HFF-Myc (cell line): ENCODE results near the gene LPCAT1.

Source experiments
- DNase-seq: peaks from one replicate; pipeline ENCODE4 v3.0.0-alpha.2; 2011; ENCODE audit warnings: low read depth; ENCODE audit errors: extremely low read depth
- H3K4me3 ChIP-seq: replicated peaks from 2 replicates; pipeline ENCODE4 v1.5.1; 2011; ENCODE audit warnings: low read depth, mild to moderate bottlenecking, control low read depth, low read length
- TF ChIP-seq, protein P1 (sequence below): IDR thresholded peaks from 2 replicates; pipeline ENCODE4 v1.5.1; 2012; ENCODE audit warnings: mild to moderate bottlenecking, low read depth, low read length, control low read depth; ENCODE audit errors: missing control alignments

Gene LPCAT1

DNA sequence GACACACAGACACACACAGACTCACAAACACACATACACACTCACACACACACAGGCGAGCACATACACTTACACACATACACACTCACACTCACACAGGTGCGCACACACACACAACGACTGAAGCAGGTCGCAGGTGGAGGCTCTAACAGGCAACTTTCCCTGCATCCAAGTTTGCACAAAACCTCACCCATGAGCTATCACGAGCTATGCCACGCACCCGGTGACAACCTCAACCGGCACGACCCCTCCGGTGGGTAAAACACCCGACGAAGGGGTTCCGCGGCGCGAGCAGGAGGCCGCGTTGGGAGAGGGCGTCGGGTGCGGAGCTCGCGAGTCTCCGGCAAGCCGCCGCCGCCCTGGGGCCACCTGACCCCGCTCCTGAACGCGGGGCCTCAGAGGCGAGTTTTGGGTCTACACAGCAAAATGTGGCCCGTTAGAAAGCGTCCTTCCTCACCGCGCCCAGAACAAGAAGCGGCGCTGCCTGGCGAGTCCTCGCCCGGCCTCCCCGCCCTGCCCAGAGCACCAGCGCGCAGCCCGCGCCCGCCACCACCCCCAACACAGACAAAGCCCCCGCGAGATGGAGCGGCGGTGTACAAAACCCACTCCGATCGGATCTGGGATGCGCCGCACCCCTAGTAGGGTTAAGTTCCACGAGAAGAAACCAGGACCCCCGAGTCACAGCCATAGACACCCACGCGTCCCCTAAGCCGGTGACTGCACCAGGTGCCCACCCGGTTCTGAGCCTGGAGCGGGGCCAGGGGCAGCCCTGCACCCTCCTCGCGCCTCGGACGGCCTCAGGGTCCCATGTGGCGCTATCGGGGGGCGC, 79.2 kb downstream of the LPCAT1 start:
- DNase-seq, result no peak
- no peak overlapping the region for H3K4me3 ChIP-seq
- TF ChIP-seq, protein P1, sequence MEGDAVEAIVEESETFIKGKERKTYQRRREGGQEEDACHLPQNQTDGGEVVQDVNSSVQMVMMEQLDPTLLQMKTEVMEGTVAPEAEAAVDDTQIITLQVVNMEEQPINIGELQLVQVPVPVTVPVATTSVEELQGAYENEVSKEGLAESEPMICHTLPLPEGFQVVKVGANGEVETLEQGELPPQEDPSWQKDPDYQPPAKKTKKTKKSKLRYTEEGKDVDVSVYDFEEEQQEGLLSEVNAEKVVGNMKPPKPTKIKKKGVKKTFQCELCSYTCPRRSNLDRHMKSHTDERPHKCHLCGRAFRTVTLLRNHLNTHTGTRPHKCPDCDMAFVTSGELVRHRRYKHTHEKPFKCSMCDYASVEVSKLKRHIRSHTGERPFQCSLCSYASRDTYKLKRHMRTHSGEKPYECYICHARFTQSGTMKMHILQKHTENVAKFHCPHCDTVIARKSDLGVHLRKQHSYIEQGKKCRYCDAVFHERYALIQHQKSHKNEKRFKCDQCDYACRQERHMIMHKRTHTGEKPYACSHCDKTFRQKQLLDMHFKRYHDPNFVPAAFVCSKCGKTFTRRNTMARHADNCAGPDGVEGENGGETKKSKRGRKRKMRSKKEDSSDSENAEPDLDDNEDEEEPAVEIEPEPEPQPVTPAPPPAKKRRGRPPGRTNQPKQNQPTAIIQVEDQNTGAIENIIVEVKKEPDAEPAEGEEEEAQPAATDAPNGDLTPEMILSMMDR, result no peak

DNA sequence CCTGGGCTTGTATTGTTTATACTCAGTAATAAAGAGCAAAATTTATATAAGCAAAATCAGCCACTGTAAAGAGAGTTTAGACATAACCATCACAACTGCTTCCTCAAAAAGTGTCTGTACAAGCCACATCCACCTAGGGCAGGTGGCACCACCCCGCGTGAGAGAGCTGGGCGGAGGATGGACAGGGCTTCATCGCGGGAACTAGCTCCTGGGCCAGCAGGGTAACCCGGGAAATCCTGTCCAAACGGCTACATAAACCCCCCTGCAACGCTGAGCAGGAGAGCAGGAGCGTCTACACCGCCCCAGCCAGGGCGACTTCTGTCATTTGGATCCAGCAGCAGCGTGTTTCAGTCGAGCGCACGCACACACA, 79.8 kb downstream of the LPCAT1 start:
- H3K4me3 ChIP-seq, result no peak overlapping the region

DNA sequence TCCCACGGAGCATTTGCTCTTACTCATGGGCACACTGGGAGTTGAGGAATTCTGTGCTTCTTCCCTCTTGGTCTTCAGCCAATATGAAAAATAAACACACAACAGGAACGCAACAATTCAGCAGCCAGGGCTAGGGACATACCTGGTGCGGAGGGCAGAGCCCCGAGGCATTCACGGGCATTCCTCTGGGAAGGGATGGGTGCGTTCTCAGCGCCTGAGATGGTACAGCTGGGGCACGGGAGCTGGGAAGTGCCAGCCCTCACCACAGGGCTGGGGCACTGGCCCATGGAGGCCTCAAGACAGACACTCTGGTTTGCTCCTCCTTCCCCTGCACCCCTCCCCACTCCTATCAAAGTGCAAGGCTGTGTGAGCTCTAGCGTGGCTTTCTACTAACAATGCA, 80.6 kb downstream of the LPCAT1 start:
- no peak for DNase-seq
- TF ChIP-seq, protein P1, result no peak
- H3K4me3 ChIP-seq, result no peak overlapping the region

More for the DNA sequence above, 79.8 kb downstream of the LPCAT1 start:
- no peak for DNase-seq
- TF ChIP-seq, protein P1, result no peak

DNA sequence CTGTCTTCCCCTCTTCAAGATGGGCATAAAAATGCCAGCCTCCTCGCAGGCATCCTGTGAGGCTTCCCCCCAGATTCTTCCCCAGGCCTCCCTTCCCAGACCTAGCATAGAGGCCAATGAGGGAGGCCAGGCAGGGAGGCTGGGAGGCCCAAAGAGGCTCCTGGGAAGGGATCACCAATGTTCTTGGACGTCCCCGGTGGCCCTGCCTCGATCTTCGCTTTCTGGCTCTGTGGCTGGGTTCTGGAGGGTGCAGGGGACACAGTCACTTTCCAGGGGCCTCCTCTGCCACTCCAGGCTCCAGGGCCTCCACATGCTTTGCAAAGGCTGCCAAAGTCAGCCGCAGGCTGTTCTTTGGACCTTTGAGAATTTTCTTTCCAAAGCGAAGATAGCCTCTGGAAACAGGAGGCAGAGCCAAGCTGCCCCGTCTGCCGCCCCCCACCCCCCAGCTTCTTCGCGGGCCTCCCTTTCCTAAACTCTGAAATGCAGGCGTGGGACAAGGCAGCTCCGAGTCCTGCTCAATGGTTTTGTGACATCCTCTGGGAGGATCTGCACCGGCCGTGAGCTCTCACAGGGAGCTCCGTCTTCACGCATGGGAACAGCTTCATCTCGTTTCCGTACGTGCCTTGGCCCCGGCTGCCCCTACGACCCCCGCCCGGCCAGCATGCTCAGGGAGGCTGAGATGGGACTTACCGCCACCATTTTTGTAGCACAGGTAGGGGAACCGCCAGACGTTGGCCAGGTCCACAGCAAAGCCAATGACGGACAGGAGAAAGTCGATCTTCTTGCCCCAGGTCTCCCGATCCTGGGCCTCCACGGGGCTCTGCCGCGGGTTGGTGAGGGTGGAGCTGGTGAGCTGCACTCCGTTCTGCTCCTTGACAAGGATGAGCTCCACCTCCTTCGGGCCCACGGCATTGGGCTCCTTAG, 81.3 kb downstream of the LPCAT1 start:
- TF ChIP-seq, protein P1, result no peak
- no peak overlapping the region for H3K4me3 ChIP-seq
- no peak for DNase-seq

DNA sequence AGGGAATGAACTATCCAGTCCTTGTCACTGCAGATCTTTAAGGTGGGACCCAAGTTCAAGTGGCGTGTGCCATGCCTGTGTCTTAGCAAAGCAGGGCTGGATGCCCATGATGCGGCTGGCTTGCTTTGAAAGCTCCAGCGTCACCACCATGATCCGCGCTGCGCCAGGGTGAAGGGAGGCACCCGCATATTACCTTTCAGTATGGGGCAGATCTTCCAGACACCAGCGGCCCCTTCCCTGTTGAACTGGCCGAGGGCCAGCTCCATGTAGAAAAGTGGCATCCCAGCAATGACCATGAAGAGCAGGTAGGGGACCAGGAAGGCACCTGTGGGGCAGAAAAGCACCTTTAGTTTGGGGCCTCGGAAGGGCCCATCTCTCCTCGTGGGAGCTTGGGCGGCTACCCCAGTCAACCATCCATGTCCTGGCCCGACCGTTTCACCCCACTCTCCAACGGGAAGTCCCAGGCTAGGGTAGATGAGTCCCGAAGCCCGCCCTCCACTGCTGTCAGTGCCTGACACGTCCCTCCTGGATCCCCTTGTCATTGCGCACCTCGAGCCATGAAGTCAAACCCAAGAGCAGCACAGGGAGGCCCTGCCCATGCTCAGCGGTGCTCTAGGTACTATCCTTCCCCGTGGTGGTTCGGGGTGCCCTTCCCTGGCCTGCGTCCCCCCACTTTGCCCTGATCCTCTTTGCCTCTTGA, 82.4 kb downstream of the LPCAT1 start:
- no peak overlapping the region for H3K4me3 ChIP-seq
- TF ChIP-seq, protein P1, result no peak
- DNase-seq, result no peak

DNA sequence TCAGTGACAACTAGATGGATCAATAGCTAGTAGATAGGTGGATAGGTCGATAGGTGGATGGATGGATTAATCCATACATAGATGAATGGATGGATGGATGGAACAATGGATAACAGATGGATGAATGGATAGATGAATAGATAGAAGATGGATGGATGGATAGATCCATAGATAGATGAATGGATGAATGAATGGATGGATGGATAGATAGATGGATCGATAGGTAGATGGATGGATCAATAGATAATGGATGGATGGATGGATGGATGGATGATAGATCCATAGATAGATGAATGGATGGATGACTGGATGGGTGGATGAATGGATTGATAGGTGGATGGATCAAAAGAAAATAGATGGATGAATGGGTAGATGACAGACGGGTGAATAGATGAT, 83.7 kb downstream of the LPCAT1 start:
- no peak for DNase-seq
- TF ChIP-seq, protein P1, result no peak
- H3K4me3 ChIP-seq, result no peak overlapping the region
